Measurements from ENCODE around the gene CLPSL1. TPM values are rescaled to one million over a fixed set of nuclear protein-coding genes. Genes with fewer than 3 reads are reported as not detected.

CLPSL1 gene
- total and polyA plus RNA-seq, 2 of the 8 experiments (the other 6 are each of a cell fraction or from before 2014, with no cell fraction given): not detected

- Histone ChIP-seq H3K36me3 (ENCODE audit: control insufficient read depth in 2 of 4, insufficient read depth in 4 of 4, low read length in 3 of 4) (no peaks in the 10 kb centered on the region), H3K79me1 (ENCODE audit: low read depth, low read length) (no peaks in the 10 kb centered on the region), H3K56ac (replicated peaks; ENCODE audit: insufficient read length, low read depth, low read length) (no peak overlapping the region), H2AK5ac (ENCODE audit: low read depth, low read length) (no peak overlapping the region), H3K4ac (replicated peaks; ENCODE audit: insufficient read length, low read depth, low read length) (no peak overlapping the region), H3K23me2 (ENCODE audit: low read depth, low read length) (no peaks in the 10 kb centered on the region), H4K5ac (ENCODE audit: insufficient read length, low read depth, low read length) (no peak overlapping the region), H2BK15ac (ENCODE audit: low read length) (no peak overlapping the region), H3K14ac (ENCODE audit: insufficient read length) (no peak overlapping the region), H3K9ac (replicated peaks in 1 of 4; ENCODE audit: extremely low read depth in 1 of 4, low read depth in 3 of 4, low read length in 3 of 4) (no peak overlapping the region), H2BK20ac (ENCODE audit: low read length) (no peak overlapping the region), H3K27ac (ENCODE audit: low read depth, low read length) (no peak overlapping the region), H3K9me3 (ENCODE audit: insufficient read depth in 2 of 2, low read depth in 1 of 2, low read length in 1 of 2) (no peaks in the 10 kb centered on the region), H3K27me3 (replicated peaks in 1 of 4; ENCODE audit: control insufficient read depth in 3 of 4, extremely low read depth in 1 of 4, insufficient read depth in 3 of 4, low read length in 3 of 4) (no peaks in the 10 kb centered on the region), H3K4me1 (replicated peaks in 1 of 4; ENCODE audit: control insufficient read depth in 3 of 4, insufficient read depth in 4 of 4, low read length in 3 of 4) (peaks cover 0 to 3% (median 0%) of the 10 kb centered on the region in 4 experiments; a peak in 1 of 7 replicates), H2BK12ac (ENCODE audit: low read depth, low read length) (no peak overlapping the region), H2AFZ (ENCODE audit: low read length) (no peak overlapping the region), H2BK5ac (ENCODE audit: low read depth, low read length) (no peak overlapping the region), H3K4me2 (ENCODE audit: insufficient read depth in 1 of 2, low read depth in 2 of 2, low read length in 2 of 2) (no peak overlapping the region), H3K79me2 (ENCODE audit: control insufficient read depth in 1 of 2, insufficient read depth in 2 of 2, low read length in 2 of 2) (no peaks in the 10 kb centered on the region), H3K23ac (ENCODE audit: insufficient read length) (no peak overlapping the region), H2BK120ac (replicated peaks; ENCODE audit: low read depth, low read length) (no peak overlapping the region), H4K20me1 (replicated peaks in 1 of 2; ENCODE audit: control insufficient read depth in 1 of 2, insufficient read depth in 2 of 2, low read length in 2 of 2) (no peaks in the 10 kb centered on the region), H3K18ac (ENCODE audit: extremely low read depth, low read length) (no peak overlapping the region), H3K4me3 (ENCODE audit: extremely low read depth in 1 of 4, insufficient read depth in 2 of 4, low read depth in 3 of 4, low read length in 4 of 4) (no peak overlapping the region), H4K8ac (ENCODE audit: extremely low read depth, insufficient read depth, low read length) (no peak overlapping the region), H4K91ac (replicated peaks; ENCODE audit: insufficient read length, low read length) (no peak overlapping the region)
- FAIRE-seq (no peak), DNase-seq (ENCODE audit: low read depth in 1 of 2, low spot score in 2 of 2) (no peak)
- ChIA-PET POLR2A (ENCODE audit: partially characterized antibody) (interaction anchor here (0.8 to 2.5 kb wide), 2 partner anchors 47 to 75 kb away, joined by 3 to 12 read pairs; no protein-coding TSS in a partner anchor), CTCF (ENCODE audit: partially characterized antibody) (interaction anchor here (1.0 to 1.6 kb wide), 4 partner anchors 52 to 435 kb away, joined by 3 to 4 read pairs (median 4); partner anchors contain the start of gene RPL10A)
- WGBS, 2 experiments (ENCODE audit: extremely low coverage in 1 of 2, insufficient coverage in 1 of 2, insufficient read length in 1 of 2, insufficient replicate concordance in 2 of 2, low coverage in 1 of 2, low lambda C conversion rate in 2 of 2, missing lambda C conversion rate in 1 of 2): 94% methylated on average over 6 of the region's 6 CpGs; no CpG with 5 or more reads in 1 of the 2 experiments
- TF ChIP-seq SP1 (IDR thresholded peaks at IDR 0.05; ENCODE audit: low read depth, low read length) (no peak), HDAC2 (IDR thresholded peaks at IDR 0.05; ENCODE audit: borderline replicate concordance in 1 of 2, low read depth in 2 of 2, low read length in 2 of 2) (no peak), BRCA1 (IDR thresholded peaks at IDR 0.05; ENCODE audit: low read depth, low read length) (no peak), GTF2F1 (IDR thresholded peaks at IDR 0.05; ENCODE audit: borderline replicate concordance, low read depth, low read length) (no peak), TBP (IDR thresholded peaks at IDR 0.05; ENCODE audit: low read depth, low read length) (no peak), SP2 (IDR thresholded peaks at IDR 0.05; ENCODE audit: low read length) (no peak), CBX5 (IDR thresholded peaks at IDR 0.05; ENCODE audit: low read depth, low read length) (no peak), E2F6 (IDR thresholded peaks at IDR 0.05) (no peak), SAP30 (IDR thresholded peaks at IDR 0.05; ENCODE audit: insufficient read depth, insufficient replicate concordance, low read length) (no peak), CBX8 (IDR thresholded peaks at IDR 0.05; ENCODE audit: borderline replicate concordance, low read depth, low read length) (no peak), SIX5 (IDR thresholded peaks at IDR 0.05; ENCODE audit: low read depth, low read length) (no peak), YY1 (IDR thresholded peaks at IDR 0.05; ENCODE audit: low read depth, low read length) (no peak), NANOG (IDR thresholded peaks at IDR 0.05; ENCODE audit: insufficient read depth, low read depth, low read length, poor library complexity, severe bottlenecking) (no peak), POLR2AphosphoS5 (IDR thresholded peaks at IDR 0.05; ENCODE audit: low read depth, low read length) (no peak), CEBPB (IDR thresholded peaks at IDR 0.05; ENCODE audit: low read depth, low read length) (no peak)
Measured at GRCh38 chr6:35811699-35811995, 30.8 kb downstream of the CLPSL1 start.
